GM12874 (cell line): ENCODE results near the gene CX3CL1.

ENCODE experiments used
- TF ChIP-seq, protein P1 (sequence below): IDR thresholded peaks from 2 replicates; pipeline ENCODE4 v1.5.1; 2011; ENCODE audit warnings: low read depth, mild to moderate bottlenecking, control low read depth, low read length, moderate library complexity; ENCODE audit not compliant: insufficient read depth

CX3CL1 gene

GRCh38 chr16:57427824-57428223, 55.5 kb downstream of the CX3CL1 start:
- TF ChIP-seq, protein P1, sequence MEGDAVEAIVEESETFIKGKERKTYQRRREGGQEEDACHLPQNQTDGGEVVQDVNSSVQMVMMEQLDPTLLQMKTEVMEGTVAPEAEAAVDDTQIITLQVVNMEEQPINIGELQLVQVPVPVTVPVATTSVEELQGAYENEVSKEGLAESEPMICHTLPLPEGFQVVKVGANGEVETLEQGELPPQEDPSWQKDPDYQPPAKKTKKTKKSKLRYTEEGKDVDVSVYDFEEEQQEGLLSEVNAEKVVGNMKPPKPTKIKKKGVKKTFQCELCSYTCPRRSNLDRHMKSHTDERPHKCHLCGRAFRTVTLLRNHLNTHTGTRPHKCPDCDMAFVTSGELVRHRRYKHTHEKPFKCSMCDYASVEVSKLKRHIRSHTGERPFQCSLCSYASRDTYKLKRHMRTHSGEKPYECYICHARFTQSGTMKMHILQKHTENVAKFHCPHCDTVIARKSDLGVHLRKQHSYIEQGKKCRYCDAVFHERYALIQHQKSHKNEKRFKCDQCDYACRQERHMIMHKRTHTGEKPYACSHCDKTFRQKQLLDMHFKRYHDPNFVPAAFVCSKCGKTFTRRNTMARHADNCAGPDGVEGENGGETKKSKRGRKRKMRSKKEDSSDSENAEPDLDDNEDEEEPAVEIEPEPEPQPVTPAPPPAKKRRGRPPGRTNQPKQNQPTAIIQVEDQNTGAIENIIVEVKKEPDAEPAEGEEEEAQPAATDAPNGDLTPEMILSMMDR: no peak

- TF ChIP-seq, protein P1: no peak
These were observed 58.7 kb downstream of the CX3CL1 start for GRCh38 chr16:57430955-57431354.

- TF ChIP-seq, protein P1: no peak
These were observed 60.2 kb downstream of the CX3CL1 start for GRCh38 chr16:57432505-57432904.

- TF ChIP-seq, protein P1: no peak
These were observed 60.7 kb downstream of the CX3CL1 start for GRCh38 chr16:57432989-57433388.

DNA sequence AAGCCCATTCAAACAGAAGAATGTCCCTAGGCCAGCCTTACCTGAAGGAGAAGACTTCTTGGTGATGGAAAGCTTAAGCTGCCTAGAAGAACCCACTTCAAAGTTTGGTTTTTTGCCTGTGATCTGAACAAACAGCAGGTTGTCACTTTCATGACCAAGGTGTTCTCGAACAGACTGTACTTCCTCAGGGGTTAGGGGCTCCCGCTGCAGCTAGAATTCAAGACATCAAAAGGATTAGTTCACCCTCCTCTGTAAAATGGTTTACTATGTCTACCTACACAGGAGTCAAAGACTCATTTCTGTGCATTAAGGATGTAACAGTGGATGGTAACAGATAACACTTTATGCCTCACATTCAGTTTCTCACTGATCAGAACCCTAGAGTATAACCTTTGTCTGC, 61.7 kb downstream of the CX3CL1 start:
- TF ChIP-seq, protein P1: no peak
